ENCODE results near the gene SIGLEC9. TPM values are rescaled to one million over a fixed set of nuclear protein-coding genes. Genes with fewer than 3 reads are reported as not detected.

SIGLEC9 gene
- total RNA-seq, 2 experiments from 2014 or later, result 0.36 to 0.59 TPM

GRCh38 chr19:51081476-51081875, 43.2 kb upstream of the SIGLEC9 start:
- H3K4me1 Mint-ChIP-seq (ENCODE audit: low read depth), result no peaks in the 10 kb centered on the region
- CTCF ChIA-PET, result no interaction called here

GRCh38 chr19:51082611-51083010, 42.1 kb upstream of the SIGLEC9 start, which contains the start of gene KLK14:
Gene KLK14 (minus strand): TSS chr19:51082887. CDS start chr19:51082614, 273 bp downstream.
- Histone ChIP-seq H3K4me3 (ENCODE audit: low read length) (no peak within 1 kb of the TSS), H3K27me3 (ENCODE audit: control insufficient read depth in 1 of 2, insufficient read depth in 2 of 2, low read length in 2 of 2) (no peaks in the 10 kb centered on the region), H3K27ac (ENCODE audit: low read depth in 1 of 2, low read length in 2 of 2) (no peak within 1 kb of the TSS), H3K4me1 (ENCODE audit: insufficient read depth, low read length) (no peaks in the 10 kb centered on the region), H3K9me3 (ENCODE audit: control insufficient read depth in 1 of 2, insufficient read depth in 1 of 2, low read length in 2 of 2) (no peaks in the 10 kb centered on the region), H3K36me3 (ENCODE audit: insufficient read depth, low read length) (no peaks in the 10 kb centered on the region)
- ChIA-PET POLR2A (no interaction called here), CTCF (no interaction called here)
- Mint-ChIP-seq H3K27me3 (peaks cover 6% of the 10 kb centered on the region), H3K36me3 (ENCODE audit: low read depth) (no peaks in the 10 kb centered on the region), H3K4me1 (ENCODE audit: low read depth) (no peaks in the 10 kb centered on the region), H3K9me3 (no peaks in the 10 kb centered on the region), H3K4me3 (no peak within 1 kb of the TSS), H3K27ac (no peak within 1 kb of the TSS)
- no peak for TF ChIP-seq CTCF (IDR thresholded peaks at IDR 0.05)
- ATAC-seq (ENCODE audit: poor library complexity), result no peak
- intact Hi-C loops (cut with DNase I, micrococcal nuclease), result no loop called here
- no peak for DNase-seq

More at GRCh38 chr19:51081476-51081875, 43.2 kb upstream of the SIGLEC9 start:
- H3K27ac ChIP-seq (ENCODE audit: low read depth in 1 of 2, low read length in 2 of 2), result no peak overlapping the region
- H3K36me3 Mint-ChIP-seq (ENCODE audit: low read depth), result no peaks in the 10 kb centered on the region
- no peak for ATAC-seq (ENCODE audit: poor library complexity)
- no peaks in the 10 kb centered on the region for H3K36me3 ChIP-seq (ENCODE audit: insufficient read depth, low read length)
- H3K27me3 ChIP-seq (ENCODE audit: control insufficient read depth in 1 of 2, insufficient read depth in 2 of 2, low read length in 2 of 2), result no peaks in the 10 kb centered on the region
- no peaks in the 10 kb centered on the region for H3K4me1 ChIP-seq (ENCODE audit: insufficient read depth, low read length)
- H3K9me3 Mint-ChIP-seq, result no peaks in the 10 kb centered on the region
- no peak overlapping the region for H3K27ac Mint-ChIP-seq
- H3K27me3 Mint-ChIP-seq, result peaks cover 6% of the 10 kb centered on the region
- DNase-seq, result no peak
- POLR2A ChIA-PET, result no interaction called here
- no peak for TF ChIP-seq CTCF (IDR thresholded peaks at IDR 0.05)
- no peaks in the 10 kb centered on the region for H3K9me3 ChIP-seq (ENCODE audit: control insufficient read depth in 1 of 2, insufficient read depth in 1 of 2, low read length in 2 of 2)
- no peak overlapping the region for H3K4me3 ChIP-seq (ENCODE audit: low read length)
- intact Hi-C loops (cut with DNase I, micrococcal nuclease), result no loop called here
- no peak overlapping the region for H3K4me3 Mint-ChIP-seq

GRCh38 chr19:51083181-51083580, 41.5 kb upstream of the SIGLEC9 start:
- CTCF ChIA-PET, result no interaction called here

More at GRCh38 chr19:51083181-51083580, 41.5 kb upstream of the SIGLEC9 start:
- intact Hi-C loops (cut with DNase I, micrococcal nuclease), result no loop called here
- no peaks in the 10 kb centered on the region for H3K9me3 Mint-ChIP-seq
- Histone ChIP-seq H3K4me3 (ENCODE audit: low read length) (no peak overlapping the region), H3K27ac (ENCODE audit: low read depth in 1 of 2, low read length in 2 of 2) (no peak overlapping the region), H3K4me1 (ENCODE audit: insufficient read depth, low read length) (no peaks in the 10 kb centered on the region), H3K36me3 (ENCODE audit: insufficient read depth, low read length) (no peaks in the 10 kb centered on the region), H3K9me3 (ENCODE audit: control insufficient read depth in 1 of 2, insufficient read depth in 1 of 2, low read length in 2 of 2) (no peaks in the 10 kb centered on the region), H3K27me3 (ENCODE audit: control insufficient read depth in 1 of 2, insufficient read depth in 2 of 2, low read length in 2 of 2) (no peaks in the 10 kb centered on the region)
- DNase-seq (no peak), ATAC-seq (ENCODE audit: poor library complexity) (no peak)
- H3K27ac Mint-ChIP-seq, result no peak overlapping the region
- peaks cover 6% of the 10 kb centered on the region for H3K27me3 Mint-ChIP-seq
- no peaks in the 10 kb centered on the region for H3K36me3 Mint-ChIP-seq (ENCODE audit: low read depth)
- TF ChIP-seq CTCF (IDR thresholded peaks at IDR 0.05), result no peak
- no peak overlapping the region for H3K4me3 Mint-ChIP-seq
- POLR2A ChIA-PET, result no interaction called here
- no peaks in the 10 kb centered on the region for H3K4me1 Mint-ChIP-seq (ENCODE audit: low read depth)
